Natural killer cell (primary cell): ENCODE results near the gene CDC37L1. TPM values are rescaled to one million over a fixed set of nuclear protein-coding genes. Genes with fewer than 3 reads are reported as not detected.

Experiments
- ATAC-seq, 3 donors: fragments of 150-1000 bp in 2 of 3; fragments of 200-7000 bp in 1 of 3; cut with Tn5 transposase; 1 replicate in 1 of 3; 2 replicates in 2 of 3; pipeline ENCODE4 v1.10.0; 2021; ENCODE audit warnings: mild to moderate bottlenecking in 2 of 3, moderate library complexity in 2 of 3
- DNase-seq, 2 donors: peaks; one replicate each; pipeline versions ENCODE4 v3.0.0 to v3.0.0-alpha.2; 2013 to 2021; ENCODE audit warnings: mixed read lengths in 1 of 2
- H3K27ac ChIP-seq: one replicate; pipeline ENCODE4 v1.5.1; 2013; ENCODE audit warnings: mild to moderate bottlenecking, low read length
- H3K27me3 ChIP-seq: one replicate; pipeline ENCODE4 v1.6.1; 2013; ENCODE audit warnings: low read length; ENCODE audit not compliant: control insufficient read depth, insufficient read depth
- H3K36me3 ChIP-seq: one replicate; pipeline ENCODE4 v1.6.1; 2013; ENCODE audit warnings: low read length; ENCODE audit not compliant: control insufficient read depth, insufficient read depth
- H3K4me1 ChIP-seq: one replicate; pipeline ENCODE4 v1.6.1; 2013; ENCODE audit warnings: low read length; ENCODE audit not compliant: control insufficient read depth, insufficient read depth
- H3K4me3 ChIP-seq: one replicate; pipeline ENCODE4 v1.5.1; 2013; ENCODE audit warnings: low read length
- H3K9me3 ChIP-seq: one replicate; pipeline ENCODE4 v1.6.1; 2013; ENCODE audit warnings: low read length; ENCODE audit not compliant: control insufficient read depth, insufficient read depth
- H3K27ac Mint-ChIP-seq, 2 donors: one replicate each; pipeline ENCODE4 v1.8.0; 2022; ENCODE audit warnings: mild to moderate bottlenecking in 2 of 2, mixed read lengths in 2 of 2, moderate library complexity in 1 of 2
- H3K27me3 Mint-ChIP-seq, 2 donors: one replicate each; pipeline ENCODE4 v1.8.0; 2022; ENCODE audit warnings: low read depth in 2 of 2, mixed read lengths in 2 of 2
- H3K36me3 Mint-ChIP-seq: one replicate; pipeline ENCODE4 v1.8.0; 2022; ENCODE audit warnings: mixed read lengths
- H3K4me1 Mint-ChIP-seq, 2 donors: one replicate each; pipeline ENCODE4 v1.8.0; 2022; ENCODE audit warnings: mixed read lengths in 2 of 2
- H3K4me3 Mint-ChIP-seq: one replicate; pipeline ENCODE4 v1.8.0; 2022; ENCODE audit warnings: mild to moderate bottlenecking, moderate library complexity, mixed read lengths
- H3K9me3 Mint-ChIP-seq, 2 donors: one replicate each; pipeline ENCODE4 v1.8.0; 2022; ENCODE audit warnings: mixed read lengths in 2 of 2
- WGBS: methylation state at CpG from one replicate; pipeline ENCODE4 v1.1.7; 2013; ENCODE audit warnings: missing lambda C conversion rate; ENCODE audit not compliant: insufficient coverage; 5-methylcytosine and 5-hydroxymethylcytosine counted together
- intact Hi-C: fragments of 100-400 bp; cut with micrococcal nuclease; formaldehyde crosslinking; loops from one replicate; pipeline ENCODE4 v1.14.2; 2022
- total RNA-seq, 4 donors: library from RNA; stranded (reverse); fragments of 120-200 nt in 1 of 4; gene quantifications; one replicate each; pipeline versions ENCODE4 v1.2.3 to v1.2.4, GENCODE V29; 2013 to 2022
- TF ChIP-seq, protein P1 (sequence below): fragments of 200-600 bp; IDR thresholded peaks from one replicate; pipeline ENCODE4 v1.8.0; 2022; ENCODE audit warnings: antibody characterized with exemption

The CDC37L1 gene
- total RNA-seq, 3 donors from 2014 or later (not counting 1 experiment from before 2014, with no cell fraction given): 11.6 to 20.1 (median 13.0) TPM

DNA sequence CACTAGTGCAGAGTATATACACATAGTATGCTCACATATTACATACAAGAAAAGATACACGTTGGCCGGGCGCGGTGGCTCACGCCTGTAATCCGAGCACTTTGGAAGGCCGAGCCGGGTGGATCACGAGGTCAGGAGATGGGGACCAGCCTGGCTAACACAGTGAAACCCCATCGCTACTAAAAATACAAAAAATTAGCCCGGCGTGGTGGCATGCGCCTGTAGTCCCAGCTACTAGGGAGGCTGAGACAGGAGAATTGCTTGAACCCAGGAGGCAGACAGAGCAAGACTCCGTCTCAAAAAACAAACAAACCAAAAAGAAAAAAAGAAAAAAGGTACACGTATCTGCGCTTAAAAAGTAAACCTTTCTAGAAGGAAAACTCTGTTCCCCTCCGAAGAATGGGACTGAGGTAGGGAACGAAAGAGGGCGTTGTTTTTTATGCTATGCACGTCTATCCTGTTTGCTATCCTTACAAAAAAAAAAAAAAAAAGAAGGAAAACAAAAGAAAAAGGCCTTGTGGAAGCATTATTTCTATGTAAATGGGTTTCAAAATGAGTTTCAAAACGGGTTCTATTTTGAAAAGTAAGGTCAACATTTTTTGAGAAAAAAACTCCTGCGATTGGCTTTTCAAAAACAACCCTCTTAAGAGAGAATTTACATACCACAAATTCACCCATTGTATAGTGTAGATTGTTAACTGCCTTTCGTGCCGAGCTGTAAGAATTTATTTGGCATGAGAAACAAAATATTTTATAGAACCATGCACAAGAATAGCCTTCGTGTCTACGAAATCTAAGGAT, 60.4 kb downstream of the CDC37L1 start:
- Mint-ChIP-seq H3K9me3 (no peaks in the 10 kb centered on the region), H3K36me3 (no peaks in the 10 kb centered on the region), H3K27ac (peak overlapping the region; percentile 90 to 91), H3K4me1 (peaks cover 32 to 35% of the 10 kb centered on the region in 2 donors), H3K27me3 (no peaks in the 10 kb centered on the region), H3K4me3 (peak overlapping the region; percentile 93)
- ATAC-seq (no peak), DNase-seq (no peak)
- Histone ChIP-seq H3K4me1 (peaks cover 20% of the 10 kb centered on the region), H3K27ac (peak overlapping the region; percentile 72), H3K36me3 (no peaks in the 10 kb centered on the region), H3K4me3 (peak overlapping the region; percentile 94), H3K27me3 (no peaks in the 10 kb centered on the region), H3K9me3 (no peaks in the 10 kb centered on the region)
- 82% methylated on average over 17 of the region's 26 CpGs for WGBS
- TF ChIP-seq, protein P1, sequence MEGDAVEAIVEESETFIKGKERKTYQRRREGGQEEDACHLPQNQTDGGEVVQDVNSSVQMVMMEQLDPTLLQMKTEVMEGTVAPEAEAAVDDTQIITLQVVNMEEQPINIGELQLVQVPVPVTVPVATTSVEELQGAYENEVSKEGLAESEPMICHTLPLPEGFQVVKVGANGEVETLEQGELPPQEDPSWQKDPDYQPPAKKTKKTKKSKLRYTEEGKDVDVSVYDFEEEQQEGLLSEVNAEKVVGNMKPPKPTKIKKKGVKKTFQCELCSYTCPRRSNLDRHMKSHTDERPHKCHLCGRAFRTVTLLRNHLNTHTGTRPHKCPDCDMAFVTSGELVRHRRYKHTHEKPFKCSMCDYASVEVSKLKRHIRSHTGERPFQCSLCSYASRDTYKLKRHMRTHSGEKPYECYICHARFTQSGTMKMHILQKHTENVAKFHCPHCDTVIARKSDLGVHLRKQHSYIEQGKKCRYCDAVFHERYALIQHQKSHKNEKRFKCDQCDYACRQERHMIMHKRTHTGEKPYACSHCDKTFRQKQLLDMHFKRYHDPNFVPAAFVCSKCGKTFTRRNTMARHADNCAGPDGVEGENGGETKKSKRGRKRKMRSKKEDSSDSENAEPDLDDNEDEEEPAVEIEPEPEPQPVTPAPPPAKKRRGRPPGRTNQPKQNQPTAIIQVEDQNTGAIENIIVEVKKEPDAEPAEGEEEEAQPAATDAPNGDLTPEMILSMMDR: no peak
- intact Hi-C loops: loop anchor here (10.0 kb wide), 1 partner anchor 1215 kb away; the partner anchor contains the start of gene RFX3

DNA sequence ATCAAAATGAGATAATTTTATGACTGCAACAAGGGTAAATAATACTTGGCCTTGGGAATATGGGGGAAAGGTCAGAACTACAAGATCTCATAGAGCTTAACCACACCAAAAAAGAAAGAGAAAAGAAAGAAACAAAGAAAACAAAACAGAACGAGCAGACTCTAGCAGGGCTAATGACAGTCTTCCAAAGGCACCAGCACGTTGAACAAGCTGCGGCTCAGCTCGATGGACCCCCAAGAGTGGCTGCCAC, 60.9 kb downstream of the CDC37L1 start:
- TF ChIP-seq, protein P1: no peak
- Mint-ChIP-seq H3K9me3 (no peaks in the 10 kb centered on the region), H3K4me1 (peaks cover 30 to 33% of the 10 kb centered on the region in 2 donors), H3K4me3 (peak overlapping the region; percentile 93), H3K27ac (peak overlapping the region; percentile 90 to 91), H3K27me3 (no peaks in the 10 kb centered on the region), H3K36me3 (no peaks in the 10 kb centered on the region)
- Histone ChIP-seq H3K4me3 (peak overlapping the region; percentile 94), H3K4me1 (peaks cover 20% of the 10 kb centered on the region), H3K36me3 (no peaks in the 10 kb centered on the region), H3K27ac (peak overlapping the region; percentile 72), H3K9me3 (no peaks in the 10 kb centered on the region), H3K27me3 (no peaks in the 10 kb centered on the region)
- ATAC-seq: no peak
- no peak for DNase-seq
- intact Hi-C loops: loop anchor here (10.0 kb wide), 1 partner anchor 1216 kb away; the partner anchor contains the start of gene RFX3
- WGBS: 0% methylated on average over 4 of the region's 4 CpGs

DNA sequence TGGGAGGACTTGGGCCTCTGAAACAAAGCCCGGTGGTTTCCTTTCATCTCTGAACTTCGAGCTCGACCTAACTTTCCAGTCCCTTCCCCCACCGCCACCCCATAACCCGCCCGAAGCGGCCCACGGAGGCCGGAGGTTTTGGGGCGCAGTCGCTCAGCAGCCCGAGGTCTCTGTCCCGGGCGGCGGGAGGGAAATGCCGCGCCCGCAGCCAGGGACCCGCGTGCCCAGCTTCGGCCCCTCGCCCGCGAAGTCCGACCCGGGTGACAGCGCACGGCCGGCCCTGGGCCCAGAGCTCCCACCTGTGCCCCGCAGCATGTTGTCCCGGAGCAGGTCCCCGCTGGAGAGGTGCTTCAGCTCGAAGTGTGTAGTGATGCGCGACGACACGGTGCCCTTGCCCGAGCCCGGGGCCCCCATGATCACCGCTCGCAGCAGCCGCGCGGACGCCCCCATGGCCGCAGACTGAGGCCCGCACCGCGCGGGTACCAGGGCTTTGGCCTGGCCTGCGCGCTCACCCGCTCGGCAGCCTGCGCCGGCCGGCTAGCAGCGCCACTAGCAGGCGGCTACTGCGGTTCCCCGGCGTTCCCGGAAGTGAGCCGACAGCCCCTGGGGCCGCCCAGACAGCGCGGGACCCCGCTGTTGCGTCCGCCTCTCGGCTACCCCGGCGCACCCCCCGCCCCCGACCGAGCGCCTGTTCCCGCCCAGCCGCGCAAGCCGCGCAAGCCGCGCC, 61.4 kb downstream of the CDC37L1 start, which contains the start of gene AK3:
Gene AK3, minus strand, starts transcription at position 565 of the 727 bp plus-strand sequence. Its CDS starts 115 bp downstream, at position 450.
- Histone ChIP-seq H3K36me3 (no peaks in the 10 kb centered on the region), H3K9me3 (no peaks in the 10 kb centered on the region), H3K4me3 (peak within 1 kb of the TSS; percentile 94), H3K4me1 (peaks cover 20% of the 10 kb centered on the region), H3K27me3 (no peaks in the 10 kb centered on the region), H3K27ac (peak within 1 kb of the TSS; percentile 72)
- H3K9me3 Mint-ChIP-seq: no peaks in the 10 kb centered on the region
- intact Hi-C loops: loop anchor here (1.0 to 10.0 kb wide), 3 partner anchors 52 to 1216 kb away; partner anchors contain the start of genes CDC37L1, RCL1 and RFX3
- H3K27ac Mint-ChIP-seq: peak within 1 kb of the TSS; percentile 90 to 91
- no peaks in the 10 kb centered on the region for H3K36me3 Mint-ChIP-seq
- TF ChIP-seq, protein P1: no peak
- peaks cover 30 to 33% of the 10 kb centered on the region in 2 donors for H3K4me1 Mint-ChIP-seq
- under 1% methylated on average over 84 of the region's 84 CpGs for WGBS
- DNase-seq (peak; percentile 88 to 91), ATAC-seq (peak; percentile 91 to 98 (median 94))
- H3K4me3 Mint-ChIP-seq: peak within 1 kb of the TSS; percentile 93
- no peaks in the 10 kb centered on the region for H3K27me3 Mint-ChIP-seq
